Measurements from ENCODE around the gene EXD3.
"Not testable (repeated sequence)": the region's sequence is repeated elsewhere in the genome, so short reads cannot be mapped to it uniquely, and the experiment has no call there.

GRCh38 chr9:137451264-137452005, 28.5 kb upstream of the EXD3 start:
- not testable (repeated sequence) for TF ChIP-seq CTCF, POLR2AphosphoS5 (IDR thresholded peaks at IDR 0.05)

Measured in esophagus muscularis mucosa (tissue), 3 donors.